Activated CD8-positive, alpha-beta T cell treated with anti-CD3 and anti-CD28 coated beads for 36 hours (primary cell): ENCODE measurements around the gene GALNT12. TPM values are rescaled to one million over a fixed set of nuclear protein-coding genes. Genes with fewer than 3 reads are reported as not detected.
A peak's percentile ranks its signal among the peaks of the same experiment; 100 is the strongest.

Experiments used
- ATAC-seq: fragments of 200-7000 bp; cut with Tn5 transposase; one replicate; pipeline ENCODE4 v1.10.0; 2021; ENCODE audit warnings: mild to moderate bottlenecking, moderate library complexity
- CTCF ChIA-PET: fragments of 350-600 bp; sonication (Branson Sonifier 250); formaldehyde crosslinking; loops from one replicate; lab custom pipeline; 2021; ENCODE audit warnings: antibody characterized with exemption; lab: Charles Lee
- POLR2A ChIA-PET: fragments of 350-600 bp; sonication (Branson Sonifier 250); formaldehyde crosslinking; loops from one replicate; lab custom pipeline; 2021; ENCODE audit warnings: antibody characterized with exemption; lab: Charles Lee
- DNase-seq: peaks from one replicate; pipeline ENCODE4 v3.0.0-alpha.2; 2020
- H3K27ac Mint-ChIP-seq: one replicate; pipeline ENCODE4 v1.8.0; 2021; ENCODE audit warnings: mild to moderate bottlenecking, mixed read lengths
- H3K27me3 Mint-ChIP-seq: one replicate; pipeline ENCODE4 v1.8.0; 2021; ENCODE audit warnings: mixed read lengths
- H3K36me3 Mint-ChIP-seq: one replicate; pipeline ENCODE4 v1.8.0; 2021; ENCODE audit warnings: low read depth, mixed read lengths
- H3K4me1 Mint-ChIP-seq: one replicate; pipeline ENCODE4 v1.8.0; 2021; ENCODE audit warnings: low read depth, mixed read lengths
- H3K4me3 Mint-ChIP-seq: one replicate; pipeline ENCODE4 v1.8.0; 2021; ENCODE audit warnings: mild to moderate bottlenecking, moderate library complexity, mixed read lengths
- H3K9me3 Mint-ChIP-seq: one replicate; pipeline ENCODE4 v1.8.0; 2021; ENCODE audit warnings: mixed read lengths
- CTCF ChIP-seq: fragments of 200-600 bp; IDR thresholded peaks from one replicate; pipeline ENCODE4 v1.8.0; 2022; ENCODE audit warnings: antibody characterized with exemption, mild to moderate bottlenecking
- intact Hi-C: fragments of 100-400 bp; cut with micrococcal nuclease; formaldehyde crosslinking; loops from one replicate; pipeline ENCODE4 v1.10.0; 2022
- total RNA-seq, 2 experiments: library from RNA; stranded (reverse); gene quantifications; one replicate each; pipeline ENCODE4 v1.2.3, GENCODE V29; 2021

GALNT12 gene
- total RNA-seq = 10 to 100 TPM; 12.8 to 14.3 TPM

- ATAC-seq = peak; percentile 83
- Mint-ChIP-seq H3K36me3 (peaks cover 3% of the 10 kb centered on the region), H3K27ac (peak within 1 kb of the TSS; percentile 50), H3K9me3 (no peaks in the 10 kb centered on the region), H3K27me3 (peaks cover 2% of the 10 kb centered on the region), H3K4me1 (peaks cover 25% of the 10 kb centered on the region), H3K4me3 (peak within 1 kb of the TSS; percentile 82)
- POLR2A ChIA-PET = interaction anchor here (0.8 to 1.4 kb wide), 3 partner anchors 10 to 551 kb away, joined by 3 read pairs; no protein-coding TSS in a partner anchor
- CTCF ChIA-PET = interaction anchor here (0.7 to 3.6 kb wide), 17 partner anchors 9 to 334 kb away, joined by 3 to 18 read pairs (median 5); partner anchors contain the start of gene ANKS6
- no peak for TF ChIP-seq CTCF
- intact Hi-C loops = no loop called here
- peak; percentile 63 for DNase-seq
These were observed at the start of gene GALNT12 for GRCh38 chr9:98807070-98807813. Gene GALNT12, plus strand, starts transcription at chr9:98807670. Its CDS starts 29 bp downstream, at chr9:98807699.

DNA sequence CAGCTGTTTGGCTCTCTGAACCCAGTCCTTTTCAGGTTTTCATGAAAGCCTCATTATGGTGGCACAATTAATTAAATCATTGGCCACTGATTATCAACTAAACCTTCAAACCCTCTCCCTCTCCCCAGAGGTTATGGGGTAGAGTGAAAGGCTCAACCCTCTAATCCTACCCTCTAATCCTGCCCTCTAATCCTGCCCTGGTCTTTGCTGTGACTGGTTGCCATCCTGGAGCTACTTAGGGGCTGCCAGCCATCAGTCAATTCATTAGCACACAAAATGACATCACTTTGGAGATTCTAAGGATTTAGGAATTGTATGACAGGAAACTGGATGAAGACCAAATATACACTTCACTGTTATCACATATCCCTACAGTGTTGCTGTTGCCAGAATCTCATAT lies 47.2 kb upstream of the GALNT12 start:
- DNase-seq = no peak
- no peaks in the 10 kb centered on the region for H3K27me3 Mint-ChIP-seq
- no peak for ATAC-seq
- CTCF ChIA-PET = interaction anchor here (1.4 to 5.7 kb wide), 2 partner anchors 15 to 31 kb away, joined by 3 to 34 read pairs; no protein-coding TSS in a partner anchor
- H3K36me3 Mint-ChIP-seq = peaks cover 45% of the 10 kb centered on the region
- no peak overlapping the region for H3K4me3 Mint-ChIP-seq
- POLR2A ChIA-PET = no interaction called here
- H3K9me3 Mint-ChIP-seq = peaks cover 10% of the 10 kb centered on the region
- TF ChIP-seq CTCF = no peak
- no peak overlapping the region for H3K27ac Mint-ChIP-seq
- intact Hi-C loops = no loop called here
- no peaks in the 10 kb centered on the region for H3K4me1 Mint-ChIP-seq

DNA sequence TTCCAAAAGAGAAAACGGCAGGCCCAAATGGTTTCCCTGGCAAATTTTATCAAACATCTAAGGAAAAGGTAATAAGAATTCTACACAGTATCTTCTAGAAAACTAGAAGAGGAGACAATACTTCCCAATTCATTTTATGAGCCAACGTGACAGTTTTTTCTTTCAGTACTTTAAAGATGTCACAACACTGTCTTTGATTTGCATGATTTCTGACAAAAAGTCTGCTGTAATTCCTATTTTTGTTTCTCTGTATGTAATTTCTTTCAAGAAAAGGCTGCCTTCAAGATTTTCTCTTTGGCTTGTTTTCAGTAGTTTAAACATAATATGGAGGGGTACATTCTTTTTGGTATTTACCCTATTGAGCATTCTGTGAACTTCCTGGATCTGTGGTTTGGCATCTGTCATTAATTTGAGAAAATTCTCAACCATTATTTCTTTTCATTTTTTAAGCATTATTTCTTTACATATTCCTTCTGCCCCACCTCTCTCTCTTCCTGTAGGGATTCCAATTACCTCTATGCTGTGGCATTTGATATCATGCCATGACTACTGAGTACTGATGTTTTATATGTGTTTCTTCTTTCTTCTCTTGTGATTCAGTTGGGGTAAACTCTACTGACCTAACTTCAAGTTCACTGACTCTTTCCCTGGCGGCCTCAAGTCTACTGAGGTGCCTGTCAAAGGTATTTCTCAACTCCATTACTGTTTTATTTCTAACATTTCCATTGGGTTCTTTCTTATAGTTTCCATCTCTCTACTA lies 43.3 kb upstream of the GALNT12 start:
- TF ChIP-seq CTCF = no peak
- ATAC-seq (no peak), DNase-seq (no peak)
- Mint-ChIP-seq H3K4me3 (no peak overlapping the region), H3K27me3 (no peaks in the 10 kb centered on the region), H3K36me3 (peaks cover 56% of the 10 kb centered on the region), H3K27ac (no peak overlapping the region), H3K4me1 (no peaks in the 10 kb centered on the region), H3K9me3 (peaks cover 11% of the 10 kb centered on the region)
- POLR2A ChIA-PET = no interaction called here
- intact Hi-C loops = no loop called here
- CTCF ChIA-PET = interaction anchor here (3.6 kb wide), 1 partner anchor 11 kb away, joined by 25 read pairs; no protein-coding TSS in a partner anchor

DNA sequence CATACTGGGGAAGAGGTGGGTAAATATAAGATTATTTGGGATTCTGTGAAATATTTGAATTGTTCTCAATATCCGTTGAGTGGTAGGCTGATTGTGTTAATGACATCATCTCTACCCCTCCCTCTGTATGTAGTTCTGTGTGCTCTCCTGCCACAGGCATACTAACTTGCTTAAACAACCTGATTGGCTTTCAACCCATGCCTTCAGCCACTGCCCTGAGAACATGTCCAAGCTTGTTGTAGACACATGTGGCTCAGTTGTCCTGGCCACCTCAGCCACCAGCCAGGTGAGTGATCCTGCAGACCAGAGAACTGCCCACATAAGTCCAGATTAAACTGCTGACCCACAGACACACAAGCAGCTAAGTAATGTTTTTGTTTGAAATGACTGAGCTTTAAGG lies 42.2 kb upstream of the GALNT12 start:
- no peak for TF ChIP-seq CTCF
- Mint-ChIP-seq H3K27ac (no peak overlapping the region), H3K36me3 (peaks cover 58% of the 10 kb centered on the region), H3K4me1 (no peaks in the 10 kb centered on the region), H3K4me3 (no peak overlapping the region), H3K27me3 (no peaks in the 10 kb centered on the region), H3K9me3 (peaks cover 11% of the 10 kb centered on the region)
- intact Hi-C loops = no loop called here
- ATAC-seq (no peak), DNase-seq (no peak)
- POLR2A ChIA-PET = no interaction called here
- CTCF ChIA-PET = interaction anchor here (3.6 kb wide), 1 partner anchor 10 kb away, joined by 25 read pairs; no protein-coding TSS in a partner anchor
